Measurements from ENCODE around the gene CCDC154.

DNA sequence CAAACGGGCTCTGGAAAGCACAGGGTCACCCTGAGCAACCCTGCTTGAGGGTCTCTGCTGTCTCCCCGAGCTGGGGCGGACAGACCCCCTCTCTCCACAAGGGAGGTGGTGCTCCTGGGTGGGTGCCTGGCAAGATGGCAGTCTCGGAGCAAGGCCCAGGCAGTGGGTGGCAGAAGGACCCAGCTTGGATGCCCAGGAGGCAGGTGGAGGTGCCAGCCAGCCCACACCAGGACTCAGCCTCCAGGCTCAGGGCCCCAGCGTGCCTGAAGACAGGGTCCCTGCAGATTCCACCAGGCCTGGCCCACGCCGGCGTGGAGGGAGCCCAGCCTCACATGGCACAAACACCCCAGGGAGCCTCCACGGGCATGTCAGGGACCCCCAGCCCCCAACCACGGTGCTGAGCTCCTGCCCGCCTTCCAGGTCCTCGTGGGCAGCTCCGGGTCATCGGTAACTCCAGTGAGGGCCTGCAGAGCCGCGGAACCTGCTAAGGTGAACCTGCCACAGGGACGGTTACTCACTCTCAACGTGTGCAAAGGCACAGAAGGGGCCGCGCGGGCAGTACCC, 50.7 kb downstream of the CCDC154 start:
- TF ChIP-seq, protein P1, sequence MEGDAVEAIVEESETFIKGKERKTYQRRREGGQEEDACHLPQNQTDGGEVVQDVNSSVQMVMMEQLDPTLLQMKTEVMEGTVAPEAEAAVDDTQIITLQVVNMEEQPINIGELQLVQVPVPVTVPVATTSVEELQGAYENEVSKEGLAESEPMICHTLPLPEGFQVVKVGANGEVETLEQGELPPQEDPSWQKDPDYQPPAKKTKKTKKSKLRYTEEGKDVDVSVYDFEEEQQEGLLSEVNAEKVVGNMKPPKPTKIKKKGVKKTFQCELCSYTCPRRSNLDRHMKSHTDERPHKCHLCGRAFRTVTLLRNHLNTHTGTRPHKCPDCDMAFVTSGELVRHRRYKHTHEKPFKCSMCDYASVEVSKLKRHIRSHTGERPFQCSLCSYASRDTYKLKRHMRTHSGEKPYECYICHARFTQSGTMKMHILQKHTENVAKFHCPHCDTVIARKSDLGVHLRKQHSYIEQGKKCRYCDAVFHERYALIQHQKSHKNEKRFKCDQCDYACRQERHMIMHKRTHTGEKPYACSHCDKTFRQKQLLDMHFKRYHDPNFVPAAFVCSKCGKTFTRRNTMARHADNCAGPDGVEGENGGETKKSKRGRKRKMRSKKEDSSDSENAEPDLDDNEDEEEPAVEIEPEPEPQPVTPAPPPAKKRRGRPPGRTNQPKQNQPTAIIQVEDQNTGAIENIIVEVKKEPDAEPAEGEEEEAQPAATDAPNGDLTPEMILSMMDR (conservative IDR thresholded peaks at IDR 0.05; ENCODE audit: low read depth in 2 of 2), result no peak
- TF ChIP-seq ZNF331 (CRISPR knock-in tag; IDR thresholded peaks at IDR 0.05; ENCODE audit: low read depth) (no peak), EZH2 (IDR thresholded peaks at IDR 0.05; ENCODE audit: low read depth, unreplicated experiment) (no peak), POLR2AphosphoS5 (IDR thresholded peaks at IDR 0.05; ENCODE audit: low read depth) (no peak), ZNF114 (CRISPR knock-in tag; IDR thresholded peaks at IDR 0.05) (no peak), REST (IDR thresholded peaks at IDR 0.05; ENCODE audit: unreplicated experiment) (no peak), CREB1 (CRISPR knock-in tag; IDR thresholded peaks at IDR 0.05; ENCODE audit: low read depth) (no peak), EZH2phosphoT487 (IDR thresholded peaks at IDR 0.05; ENCODE audit: unreplicated experiment) (no peak), JUNB (IDR thresholded peaks at IDR 0.05; ENCODE audit: unreplicated experiment) (no peak), STAT1 (IDR thresholded peaks at IDR 0.05; ENCODE audit: unreplicated experiment) (no peak), ZNF462 (CRISPR knock-in tag; IDR thresholded peaks at IDR 0.05) (no peak), NANOG (IDR thresholded peaks at IDR 0.05; ENCODE audit: borderline replicate concordance) (no peak)
- TF ChIP-seq, protein P2, sequence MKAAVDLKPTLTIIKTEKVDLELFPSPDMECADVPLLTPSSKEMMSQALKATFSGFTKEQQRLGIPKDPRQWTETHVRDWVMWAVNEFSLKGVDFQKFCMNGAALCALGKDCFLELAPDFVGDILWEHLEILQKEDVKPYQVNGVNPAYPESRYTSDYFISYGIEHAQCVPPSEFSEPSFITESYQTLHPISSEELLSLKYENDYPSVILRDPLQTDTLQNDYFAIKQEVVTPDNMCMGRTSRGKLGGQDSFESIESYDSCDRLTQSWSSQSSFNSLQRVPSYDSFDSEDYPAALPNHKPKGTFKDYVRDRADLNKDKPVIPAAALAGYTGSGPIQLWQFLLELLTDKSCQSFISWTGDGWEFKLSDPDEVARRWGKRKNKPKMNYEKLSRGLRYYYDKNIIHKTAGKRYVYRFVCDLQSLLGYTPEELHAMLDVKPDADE (IDR thresholded peaks at IDR 0.05), result no peak

Measured in GM23338 (cell line).